H1 (cell line): Measurements from ENCODE around the gene CDH12. TPM values are rescaled to one million over a fixed set of nuclear protein-coding genes. Genes with fewer than 3 reads are reported as not detected.
A peak's percentile ranks its signal among the peaks of the same experiment; 100 is the strongest.

ENCODE experiments used
- CTCF ChIA-PET: fragments of 300-600 bp; sonication (Branson Sonifier 250); formaldehyde crosslinking; loops from one replicate; lab custom pipeline; 2021; ENCODE audit not compliant: partially characterized antibody; lab: Charles Lee
- POLR2A ChIA-PET: fragments of 300-600 bp; sonication (Branson Sonifier 250); formaldehyde crosslinking; loops from one replicate; lab custom pipeline; 2021; ENCODE audit warnings: inconsistent platforms; ENCODE audit not compliant: partially characterized antibody; lab: Charles Lee
- DNase-seq, 2 experiments: peaks; one replicate each; pipeline versions ENCODE4 v3.0.0 to v3.0.0-alpha.2; 2010 to 2022; ENCODE audit warnings: low spot score in 2 of 2, low read depth in 1 of 2, mixed read lengths in 1 of 2
- FAIRE-seq: peaks from 2 replicates; lab custom pipeline; 2011; peaks lifted over from hg19 to GRCh38; lab: Jason Lieb, UNC
- H2AFZ ChIP-seq: 2 replicates; pipeline ENCODE4 v1.8.1; 2012; ENCODE audit warnings: low read length, inconsistent platforms
- H2AK5ac ChIP-seq: 2 replicates; pipeline ENCODE4 v1.6.1; 2013; ENCODE audit warnings: low read depth, low read length
- H2BK120ac ChIP-seq: replicated peaks from 2 replicates; pipeline ENCODE3; 2013; ENCODE audit warnings: low read depth, low read length, inconsistent platforms
- H2BK12ac ChIP-seq: 2 replicates; pipeline ENCODE4 v1.6.1; 2013; ENCODE audit warnings: low read depth, low read length
- H2BK15ac ChIP-seq: 2 replicates; pipeline ENCODE4 v1.6.1; 2013; ENCODE audit warnings: low read length
- H2BK20ac ChIP-seq: 2 replicates; pipeline ENCODE4 v1.6.1; 2013; ENCODE audit warnings: low read length
- H2BK5ac ChIP-seq: 2 replicates; pipeline ENCODE4 v1.6.1; 2013; ENCODE audit warnings: low read depth, low read length
- H3K14ac ChIP-seq: 2 replicates; pipeline ENCODE4 v1.6.1; 2013; ENCODE audit warnings: inconsistent platforms; ENCODE audit not compliant: insufficient read length
- H3K18ac ChIP-seq: 2 replicates; pipeline ENCODE4 v1.6.1; 2013; ENCODE audit warnings: low read length; ENCODE audit errors: extremely low read depth
- H3K23ac ChIP-seq: 2 replicates; pipeline ENCODE4 v1.6.1; 2013; ENCODE audit warnings: inconsistent platforms; ENCODE audit not compliant: insufficient read length
- H3K23me2 ChIP-seq: 2 replicates; pipeline ENCODE4 v1.6.1; 2013; ENCODE audit warnings: low read depth, low read length
- H3K27ac ChIP-seq: 2 replicates; pipeline ENCODE4 v1.6.1; 2011; ENCODE audit warnings: low read depth, low read length, inconsistent platforms
- H3K27me3 ChIP-seq, 4 experiments: replicated peaks in 1 of 4; 1 replicate in 1 of 4; 2 replicates in 3 of 4; pipeline versions ENCODE4 v1.6.1 to v1.8.1; 2011 to 2013; ENCODE audit warnings: low read length in 3 of 4, mild to moderate bottlenecking in 3 of 4, inconsistent platforms in 2 of 4, mixed read lengths in 2 of 4, moderate library complexity in 1 of 4; ENCODE audit not compliant: control insufficient read depth in 3 of 4, insufficient read depth in 3 of 4; ENCODE audit errors: extremely low read depth in 1 of 4
- H3K36me3 ChIP-seq, 4 experiments: 2 replicates each; pipeline versions ENCODE4 v1.6.1 to v1.8.1; 2011 to 2013; ENCODE audit warnings: mild to moderate bottlenecking in 4 of 4, low read length in 3 of 4, moderate library complexity in 2 of 4, control low read depth in 1 of 4, inconsistent platforms in 1 of 4; ENCODE audit not compliant: insufficient read depth in 4 of 4, control insufficient read depth in 2 of 4
- H3K4ac ChIP-seq: replicated peaks from 2 replicates; pipeline ENCODE3; 2013; ENCODE audit warnings: low read length, low read depth, mixed read lengths, inconsistent platforms; ENCODE audit not compliant: insufficient read length
- H3K4me1 ChIP-seq, 4 experiments: replicated peaks in 1 of 4; 1 replicate in 1 of 4; 2 replicates in 3 of 4; pipeline versions ENCODE4 v1.6.1 to v1.8.1; 2011 to 2013; ENCODE audit warnings: low read length in 3 of 4, inconsistent platforms in 2 of 4, mixed read lengths in 1 of 4; ENCODE audit not compliant: insufficient read depth in 4 of 4, control insufficient read depth in 3 of 4
- H3K4me2 ChIP-seq, 2 experiments: 2 replicates each; pipeline versions ENCODE4 v1.6.1 to v1.8.1; 2011 to 2013; ENCODE audit warnings: low read depth in 2 of 2, low read length in 2 of 2, control low read depth in 1 of 2, inconsistent platforms in 1 of 2, mild to moderate bottlenecking in 1 of 2; ENCODE audit not compliant: insufficient read depth in 1 of 2
- H3K4me3 ChIP-seq, 4 experiments: fragments of 200-600, 300-600 bp in 1 of 4; sonication (generic), shearing (Covaris generic), sonication (Bioruptor Twin) in 1 of 4; 2 replicates each; pipeline versions ENCODE4 v1.5.1 to v1.8.1; 2011 to 2016; ENCODE audit warnings: low read length in 4 of 4, low read depth in 3 of 4, control low read depth in 2 of 4, inconsistent platforms in 2 of 4, mild to moderate bottlenecking in 2 of 4, mixed read lengths in 1 of 4, moderate library complexity in 1 of 4; ENCODE audit not compliant: insufficient read depth in 2 of 4; ENCODE audit errors: extremely low read depth in 1 of 4
- H3K56ac ChIP-seq: replicated peaks from 2 replicates; pipeline ENCODE3; 2013; ENCODE audit warnings: low read depth, mild to moderate bottlenecking, mixed read lengths, low read length, inconsistent platforms; ENCODE audit not compliant: insufficient read length
- H3K79me1 ChIP-seq: 2 replicates; pipeline ENCODE4 v1.6.1; 2013; ENCODE audit warnings: low read depth, low read length, control low read depth
- H3K79me2 ChIP-seq, 2 experiments: 2 replicates each; pipeline versions ENCODE4 v1.6.1 to v1.8.1; 2012 to 2013; ENCODE audit warnings: low read length in 2 of 2, mild to moderate bottlenecking in 2 of 2, inconsistent platforms in 1 of 2; ENCODE audit not compliant: insufficient read depth in 2 of 2, control insufficient read depth in 1 of 2
- H3K9ac ChIP-seq, 4 experiments: replicated peaks in 1 of 4; 1 replicate in 1 of 4; 2 replicates in 3 of 4; pipeline versions ENCODE4 v1.6.1 to v1.8.1; 2011 to 2013; ENCODE audit warnings: low read depth in 3 of 4, low read length in 3 of 4, control low read depth in 2 of 4, mild to moderate bottlenecking in 2 of 4, moderate library complexity in 2 of 4, inconsistent platforms in 1 of 4; ENCODE audit errors: extremely low read depth in 1 of 4
- H3K9me3 ChIP-seq, 2 experiments: 2 replicates each; pipeline versions ENCODE4 v1.6.1 to v1.8.1; 2012 to 2013; ENCODE audit warnings: mild to moderate bottlenecking in 2 of 2, moderate library complexity in 2 of 2, control low read depth in 1 of 2, inconsistent platforms in 1 of 2, low read depth in 1 of 2, low read length in 1 of 2, mixed read lengths in 1 of 2; ENCODE audit not compliant: insufficient read depth in 2 of 2
- H4K20me1 ChIP-seq, 2 experiments: replicated peaks in 1 of 2; 2 replicates each; pipeline versions ENCODE3 to v1.8.1; 2011 to 2013; ENCODE audit warnings: inconsistent platforms in 2 of 2, low read length in 2 of 2, mild to moderate bottlenecking in 1 of 2; ENCODE audit not compliant: insufficient read depth in 2 of 2, control insufficient read depth in 1 of 2
- H4K5ac ChIP-seq: 2 replicates; pipeline ENCODE4 v1.6.1; 2013; ENCODE audit warnings: low read length, low read depth, mixed read lengths, inconsistent platforms; ENCODE audit not compliant: insufficient read length
- H4K8ac ChIP-seq: 2 replicates; pipeline ENCODE4 v1.8.0; 2013; ENCODE audit warnings: mild to moderate bottlenecking, moderate library complexity, low read length, inconsistent platforms; ENCODE audit not compliant: insufficient read depth; ENCODE audit errors: extremely low read depth
- H4K91ac ChIP-seq: replicated peaks from 2 replicates; pipeline ENCODE3; 2013; ENCODE audit warnings: low read length, mixed read lengths, inconsistent platforms; ENCODE audit not compliant: insufficient read length
- ATF3 ChIP-seq: IDR thresholded peaks from 2 replicates; pipeline ENCODE4 v1.6.1; 2011; ENCODE audit warnings: low read depth, mild to moderate bottlenecking, low read length; ENCODE audit not compliant: insufficient read depth
- CHD1 ChIP-seq: IDR thresholded peaks from 2 replicates; pipeline ENCODE4 v1.6.1; 2012; ENCODE audit warnings: low read depth, low read length, improper control_type of control experiment
- EP300 ChIP-seq, 2 experiments: IDR thresholded peaks; 1 replicate in 1 of 2; 2 replicates in 1 of 2; pipeline ENCODE4 v1.6.1; 2011 to 2012; ENCODE audit warnings: low read depth in 2 of 2, low read length in 2 of 2, mild to moderate bottlenecking in 2 of 2, borderline replicate concordance in 1 of 2, inconsistent platforms in 1 of 2, moderate library complexity in 1 of 2
- SP2 ChIP-seq: IDR thresholded peaks from 2 replicates; pipeline ENCODE4 v1.6.1; 2012; ENCODE audit warnings: mild to moderate bottlenecking, low read length, inconsistent platforms
- WGBS, 2 experiments: shearing (Covaris generic) in 1 of 2; methylation state at CpG; one replicate each; pipeline versions ENCODE4 v1.1.6 to v1.1.7; 2013 to 2015; ENCODE audit warnings: low lambda C conversion rate in 2 of 2, mixed read lengths in 2 of 2, inconsistent platforms in 1 of 2, low coverage in 1 of 2, missing lambda C conversion rate in 1 of 2; ENCODE audit not compliant: insufficient replicate concordance in 2 of 2, insufficient coverage in 1 of 2, insufficient read length in 1 of 2; ENCODE audit errors: extremely low coverage in 1 of 2, missing lambda C conversion rate in 1 of 2; 5-methylcytosine and 5-hydroxymethylcytosine counted together
- polyA plus RNA-seq, 7 experiments: library from polyadenylated mRNA; depleted of rRNA in 3 of 7; stranded (reverse) in 5 of 7; unstranded in 2 of 7; fragments of >200 nt in 5 of 7; fragments of 200-250 nt in 2 of 7; gene quantifications; 1 replicate in 5 of 7; 2 replicates in 1 of 7; 4 replicates in 1 of 7; pipeline versions ENCODE4 v1.2.1 to v1.2.3, GENCODE V29; 2011 to 2013; ENCODE audit warnings: missing spikeins in 2 of 7, mixed read lengths in 2 of 7
- total RNA-seq: library from RNA; stranded (reverse); fragmentation: NEBNext Ultra II Directional; extraction: Animal tissue kit (Norgen Biotek cat#: 25700); gene quantifications from 2 replicates; pipeline ENCODE4 v1.2.1, GENCODE V29; 2021

Gene CDH12
- total and polyA plus RNA-seq, 2 of the 8 experiments (the other 6 are each of a cell fraction or from before 2014, with no cell fraction given), result 0.03 TPM; not detected in 1

GRCh38 chr5:22669345-22669744 is 183.8 kb downstream of the CDH12 start:
- H2AFZ ChIP-seq, result peak overlapping the region; percentile 73; the same call in 1 of the 2 replicates

More at GRCh38 chr5:22669345-22669744, 183.8 kb downstream of the CDH12 start:
- 88% methylated on average over 4 of the region's 4 CpGs; no CpG with 5 or more reads in 1 of the 2 experiments for WGBS, 2 experiments
- H3K4me2 ChIP-seq, result no peak overlapping the region
- no peaks in the 10 kb centered on the region for H3K23me2 ChIP-seq
- H3K79me2 ChIP-seq, result no peaks in the 10 kb centered on the region
- no peak overlapping the region for H2BK120ac ChIP-seq
- H3K9ac ChIP-seq, result no peak overlapping the region
- FAIRE-seq (no peak), DNase-seq (no peak)
- no peak overlapping the region for H3K23ac ChIP-seq
- no peak overlapping the region for H2AK5ac ChIP-seq
- no peak overlapping the region for H3K56ac ChIP-seq
- H3K27ac ChIP-seq, result no peak overlapping the region
- H2BK15ac ChIP-seq, result no peak overlapping the region
- no peaks in the 10 kb centered on the region for H4K20me1 ChIP-seq
- H4K8ac ChIP-seq, result no peak overlapping the region
- ChIA-PET CTCF (no interaction called here), POLR2A (no interaction called here)
- H2BK20ac ChIP-seq, result no peak overlapping the region
- no peak overlapping the region for H3K18ac ChIP-seq
- H3K4ac ChIP-seq, result no peak overlapping the region
- no peak overlapping the region for H3K14ac ChIP-seq
- no peak overlapping the region for H4K5ac ChIP-seq
- no peak overlapping the region for H2BK12ac ChIP-seq
- no peaks in the 10 kb centered on the region for H3K36me3 ChIP-seq
- H4K91ac ChIP-seq, result no peak overlapping the region
- H3K4me1 ChIP-seq, result no peaks in the 10 kb centered on the region
- no peaks in the 10 kb centered on the region for H3K27me3 ChIP-seq
- no peak overlapping the region for H3K4me3 ChIP-seq
- H2BK5ac ChIP-seq, result no peak overlapping the region
- no peaks in the 10 kb centered on the region for H3K9me3 ChIP-seq
- H3K79me1 ChIP-seq, result no peaks in the 10 kb centered on the region
- TF ChIP-seq ATF3 (no peak), EP300 (IDR thresholded peaks at IDR 0.05; ENCODE audit: borderline replicate concordance in 1 of 2, low read depth in 2 of 2, low read length in 2 of 2) (no peak), SP2 (no peak), CHD1 (no peak)
